GM18868 (cell line): Measurements from ENCODE around the gene NBAS.
"Not testable (repeated sequence)": the region's sequence is repeated elsewhere in the genome, so short reads cannot be mapped to it uniquely, and the experiment has no call there.

Experiments
- ATAC-seq: cut with Tn5 transposase; IDR thresholded peaks from one replicate; pipeline ENCODE4 v1.9.1; 2021; ENCODE audit warnings: mild to moderate bottlenecking, moderate library complexity; ENCODE audit not compliant: unreplicated experiment

The NBAS gene

DNA sequence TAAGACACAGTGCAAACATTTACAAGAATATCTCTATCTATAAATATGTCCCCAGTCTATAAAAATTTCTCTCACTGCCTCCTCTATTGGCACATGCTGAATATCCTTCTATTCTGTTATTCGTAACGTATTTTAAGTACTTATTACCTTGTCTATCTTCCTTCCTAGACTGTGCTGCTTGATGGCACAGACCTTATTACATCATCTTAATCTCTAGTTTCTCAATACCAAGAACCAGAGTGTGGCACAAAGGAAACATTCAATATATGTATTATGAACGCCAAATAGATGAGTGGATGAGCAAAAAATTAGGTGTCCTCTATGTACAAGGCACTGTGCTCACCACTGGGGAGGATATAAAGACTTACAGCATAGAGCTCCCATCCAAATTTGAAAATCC is 282.8 kb downstream of the NBAS start:
- no peak for ATAC-seq

DNA sequence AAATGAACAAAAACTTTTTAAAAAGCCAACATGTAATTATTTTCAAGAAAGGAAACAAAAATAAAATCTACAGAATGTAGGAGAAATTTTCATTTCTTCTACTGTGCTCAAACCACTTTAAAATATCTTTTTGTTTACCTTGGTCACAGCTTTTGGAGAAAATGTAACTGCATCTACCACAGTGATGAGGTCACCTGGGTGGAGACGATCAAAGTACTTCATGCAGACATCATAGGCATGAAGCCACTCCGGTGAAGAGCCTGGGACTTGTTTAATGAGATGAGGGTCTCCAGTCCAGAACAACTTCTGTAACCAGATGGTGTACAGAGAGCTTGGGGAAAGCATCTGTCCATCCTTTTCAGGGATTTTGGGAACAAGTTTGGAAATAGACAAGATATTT is 285.8 kb downstream of the NBAS start:
- ATAC-seq: no peak

DNA sequence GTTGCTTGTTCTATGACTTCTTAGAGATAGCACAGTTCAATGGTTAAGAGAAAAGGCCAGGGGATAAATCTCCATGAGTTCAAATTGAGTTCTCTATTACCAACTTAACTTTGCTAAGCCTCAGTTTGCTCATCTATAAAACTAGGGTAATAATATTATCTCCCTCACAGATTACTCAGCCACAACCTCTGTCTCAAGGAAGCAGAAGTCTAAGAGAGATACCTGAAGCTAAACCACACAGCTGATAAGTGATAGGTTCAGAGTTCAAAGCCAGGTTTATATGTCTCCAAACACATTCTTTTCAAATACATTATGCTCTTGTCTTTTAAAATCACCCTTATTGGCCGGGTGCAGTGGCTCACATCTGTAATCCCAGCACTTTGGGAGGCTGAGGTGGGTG is 287.7 kb downstream of the NBAS start:
- no peak for ATAC-seq

DNA sequence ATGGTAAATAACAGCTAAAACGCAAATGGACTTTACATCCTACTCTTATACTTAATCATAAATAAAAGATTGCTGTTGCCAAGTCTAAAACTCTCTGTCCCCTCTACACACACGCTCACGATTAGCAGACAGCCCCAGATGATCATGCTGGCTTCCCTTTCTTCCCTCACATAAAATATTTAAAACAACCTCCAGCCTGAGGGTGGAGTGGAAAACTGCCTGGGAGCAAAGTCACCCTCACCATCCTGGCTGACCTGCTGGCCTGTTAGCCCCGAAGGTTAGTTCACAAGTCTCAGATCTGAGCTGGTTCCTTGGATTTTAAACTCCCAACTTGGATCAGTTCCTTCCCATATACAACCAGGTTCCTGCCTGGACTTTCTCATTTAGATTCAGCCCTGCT is 288.2 kb downstream of the NBAS start:
- ATAC-seq: no peak

DNA sequence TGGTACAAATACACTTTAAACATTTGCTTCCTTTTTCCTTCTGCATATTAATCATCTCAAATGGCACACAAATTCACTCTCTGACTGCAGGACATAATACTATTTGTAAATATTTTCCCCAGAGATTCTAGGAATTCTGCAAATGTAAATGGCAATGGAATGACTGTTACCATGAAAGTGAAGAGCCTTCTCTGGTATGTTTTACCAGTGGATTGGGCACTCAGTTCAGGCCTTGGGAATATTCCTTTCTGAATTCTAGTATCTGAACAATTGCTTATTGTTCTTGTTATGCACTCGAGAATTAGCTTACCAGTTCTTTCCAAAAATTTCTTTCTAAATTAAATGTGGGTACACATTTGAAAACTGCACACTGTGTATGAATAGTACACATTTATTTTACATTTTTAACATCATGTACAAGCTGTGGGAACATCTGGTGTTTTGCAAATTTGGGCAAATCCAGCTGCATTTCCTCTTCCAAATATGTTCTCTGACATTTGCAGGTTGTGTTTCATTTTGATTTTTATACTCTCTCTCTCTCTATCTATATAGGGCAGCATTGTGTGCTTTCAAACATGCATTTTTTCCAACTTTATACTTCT is 289.1 kb downstream of the NBAS start:
- ATAC-seq: no peak

DNA sequence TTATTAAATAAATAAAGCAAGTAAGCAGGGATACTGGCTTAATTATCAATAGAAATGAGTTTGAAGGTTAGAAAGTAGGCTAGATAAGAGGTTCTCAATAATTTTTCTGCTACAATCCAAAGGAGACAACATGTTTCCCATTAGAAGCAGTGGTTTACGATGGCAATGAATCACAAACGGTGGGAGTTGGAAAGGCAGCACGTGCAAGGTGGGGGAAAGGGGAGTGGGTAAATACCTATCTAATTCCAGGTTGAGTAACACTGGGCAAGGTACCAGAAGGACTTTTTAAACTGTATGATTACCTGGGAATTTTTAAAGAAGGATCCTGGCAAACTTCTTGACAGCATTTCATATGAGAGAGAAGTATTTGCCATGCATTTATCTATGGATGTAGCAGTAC is 289.9 kb downstream of the NBAS start:
- no peak for ATAC-seq

DNA sequence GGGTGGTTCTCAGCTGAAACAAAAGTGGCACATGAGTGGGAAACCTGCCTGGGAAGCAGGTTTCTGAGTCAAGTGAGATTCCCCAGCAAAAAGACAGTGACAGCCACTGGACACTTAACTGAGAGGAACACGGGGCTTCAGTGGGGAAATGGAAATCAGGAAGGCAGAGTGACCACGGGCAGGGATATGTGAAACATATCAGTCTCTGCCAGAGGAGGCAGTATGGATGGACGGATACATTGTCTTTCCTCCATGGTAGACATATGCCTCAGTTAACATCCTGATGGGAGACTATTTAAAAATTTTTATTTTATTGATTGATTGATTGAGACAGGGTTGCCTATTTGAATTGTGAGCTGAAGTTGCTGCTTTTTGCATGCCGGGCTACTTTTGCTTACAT is 292.1 kb downstream of the NBAS start:
- no peak for ATAC-seq

DNA sequence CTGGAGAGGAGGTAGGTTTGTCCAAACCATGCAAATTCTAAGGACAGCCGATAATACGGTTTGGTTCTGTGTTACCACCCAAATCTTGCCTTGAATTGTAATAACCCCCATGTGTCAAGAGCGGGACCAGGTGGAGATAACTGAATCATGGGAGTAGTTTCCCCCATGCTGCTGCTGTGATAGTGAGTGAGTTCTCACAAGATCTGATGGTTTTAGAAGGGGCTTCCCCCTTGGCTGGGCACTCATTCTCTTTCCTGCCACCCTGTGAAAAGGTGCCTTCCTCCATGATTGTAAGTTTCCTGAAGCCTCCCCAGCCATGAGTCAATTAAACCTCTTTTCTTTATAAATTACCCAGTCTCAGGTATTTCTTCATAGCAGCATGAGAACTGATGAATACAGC is 295.2 kb downstream of the NBAS start:
- ATAC-seq: no peak

DNA sequence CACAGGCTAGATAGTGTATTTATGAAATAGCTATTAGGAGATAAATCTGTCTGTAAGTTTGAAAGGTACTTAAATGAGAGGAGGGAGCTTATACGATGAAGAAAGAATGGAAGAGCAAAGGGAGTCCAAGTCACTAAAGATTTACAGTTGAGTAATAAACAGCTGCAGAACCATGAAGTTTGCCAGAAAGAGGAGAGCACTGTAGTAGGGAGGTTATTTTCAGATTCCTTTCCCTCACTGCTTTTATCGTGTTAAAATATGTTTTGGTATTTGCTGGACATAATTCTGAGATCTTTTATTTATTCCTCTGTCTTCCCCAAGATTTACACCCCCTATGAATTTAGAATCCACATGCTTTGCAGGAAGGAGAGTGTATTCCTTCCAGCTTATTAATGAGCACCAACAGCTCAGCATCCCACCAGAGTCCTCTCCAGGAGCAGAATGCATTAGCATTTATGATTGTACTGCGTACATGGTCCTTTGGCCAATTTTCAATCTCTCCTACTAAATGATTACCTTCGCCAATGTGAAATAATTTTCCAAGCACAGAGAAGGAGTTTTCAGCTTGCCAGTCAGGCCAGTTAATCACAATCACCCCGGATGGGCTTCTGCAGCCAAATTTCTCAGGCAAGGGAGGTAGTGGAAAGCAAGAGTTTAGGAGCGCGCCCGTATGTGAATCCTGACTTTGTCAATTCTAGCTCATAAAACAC is 297.0 kb downstream of the NBAS start:
- ATAC-seq: no peak

DNA sequence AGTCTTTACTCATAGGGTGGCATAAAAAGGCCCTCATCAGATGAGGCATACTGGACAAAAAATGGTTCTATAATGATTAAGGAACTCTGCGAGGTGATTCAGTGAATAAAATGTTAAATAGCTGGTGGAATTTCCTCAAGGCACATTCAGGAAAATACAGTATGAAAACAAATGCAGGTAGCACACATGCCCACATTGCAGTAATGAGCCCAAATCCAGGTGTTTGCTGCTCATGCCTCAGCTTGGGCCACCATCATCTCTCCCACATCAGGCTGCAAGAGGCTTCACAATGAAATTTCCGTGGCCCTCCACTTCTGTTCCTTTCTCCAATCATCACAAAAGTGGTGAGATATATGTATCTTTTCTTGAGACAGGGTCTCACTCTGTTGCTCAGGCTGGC is 298.3 kb downstream of the NBAS start:
- no peak for ATAC-seq

DNA sequence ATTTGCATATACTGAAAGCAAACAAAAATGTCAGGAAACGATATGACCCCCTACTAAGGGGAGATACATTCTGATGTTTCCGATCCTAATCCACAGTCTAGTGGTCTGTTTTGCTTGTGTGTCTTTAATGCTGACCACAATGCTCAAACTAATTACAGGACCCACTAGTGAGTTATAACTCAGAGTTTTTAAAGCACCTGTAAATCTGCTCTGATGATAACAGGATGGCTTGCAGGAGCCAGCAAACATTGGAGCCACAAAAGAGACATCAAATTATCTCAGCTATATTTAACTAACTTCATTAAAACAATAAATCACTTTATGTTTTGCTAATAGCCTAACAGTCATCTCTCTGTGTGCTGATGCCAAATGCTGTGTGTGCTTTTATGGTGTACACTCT is 300.3 kb downstream of the NBAS start:
- no peak for ATAC-seq

DNA sequence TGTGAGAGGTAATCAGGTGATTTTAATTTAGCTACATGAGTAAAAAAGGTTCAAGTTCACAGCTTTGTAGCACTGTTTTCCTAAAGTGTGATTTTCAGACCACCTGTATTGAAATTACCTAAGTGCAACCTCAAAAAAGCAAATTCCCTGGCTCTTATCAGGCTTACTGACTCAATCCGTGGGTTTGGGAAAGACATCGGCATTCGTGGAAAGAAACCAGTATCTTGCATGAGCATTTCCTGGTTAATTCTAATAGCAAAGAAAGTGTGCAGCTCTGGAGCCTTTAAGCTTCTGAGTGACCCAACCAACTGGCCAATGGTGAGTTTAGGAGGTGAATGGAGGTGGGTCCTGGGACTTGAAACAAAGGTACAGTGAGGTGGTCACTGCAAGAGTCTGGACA is 300.9 kb downstream of the NBAS start:
- ATAC-seq: no peak

DNA sequence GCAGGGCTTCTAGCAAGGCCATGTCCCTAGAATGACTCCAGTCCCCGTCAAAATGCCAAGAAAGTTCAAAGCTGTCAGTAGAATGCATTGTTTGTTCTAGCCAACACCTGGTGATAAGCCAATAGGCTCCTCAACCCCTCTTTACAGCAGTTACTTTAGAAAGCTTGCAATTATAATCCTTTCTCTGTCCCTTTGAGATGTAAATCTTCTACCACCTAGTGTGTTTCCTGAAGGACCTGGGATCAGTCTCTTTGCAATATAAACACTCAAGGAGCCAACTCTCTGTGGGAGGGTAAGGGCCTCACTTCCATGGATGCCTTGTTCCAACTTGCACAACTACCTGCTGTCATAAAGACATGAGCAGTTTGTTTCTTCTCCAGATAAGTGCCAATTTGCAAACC is 301.8 kb downstream of the NBAS start:
- ATAC-seq: no peak

DNA sequence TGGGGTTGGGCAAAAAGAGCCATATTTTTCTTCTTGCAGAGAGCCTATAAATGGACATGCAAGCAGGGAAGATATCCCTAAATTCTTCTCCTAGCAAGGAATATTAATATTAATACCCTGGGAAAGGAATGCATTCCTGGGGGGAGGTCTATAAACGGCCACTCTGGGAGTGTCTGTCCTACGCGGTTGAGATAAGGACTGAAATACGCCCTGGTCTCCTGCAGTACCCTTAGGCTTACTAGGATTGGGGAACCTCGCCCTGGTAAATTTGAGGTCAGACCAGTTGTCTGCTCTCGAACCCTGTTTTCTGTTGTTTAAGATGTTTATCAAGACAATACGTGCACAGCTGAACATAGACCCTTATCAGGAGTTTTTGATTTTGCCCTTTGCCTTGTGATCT is 302.7 kb downstream of the NBAS start:
- not testable (repeated sequence) for ATAC-seq

DNA sequence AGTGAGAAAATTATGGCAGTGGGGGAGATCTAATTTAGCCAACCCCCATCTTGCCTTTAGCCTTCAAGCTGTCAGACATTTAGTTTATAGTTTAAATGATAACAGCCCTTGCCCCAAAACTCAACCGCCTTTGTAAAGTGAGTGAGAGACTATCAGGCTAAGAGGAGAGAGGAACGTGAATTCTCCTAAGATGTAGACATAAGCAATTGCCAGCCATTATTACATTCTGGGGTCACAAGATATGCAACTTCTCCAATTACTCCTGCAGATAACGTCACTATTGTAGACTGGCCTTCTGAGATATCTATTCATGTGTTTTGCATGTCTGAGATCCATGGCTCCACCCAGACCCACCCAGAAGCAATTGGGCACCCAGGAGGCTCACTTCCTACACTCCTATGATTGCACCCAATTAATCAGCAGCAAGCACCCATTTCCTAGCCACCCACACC is 307.3 kb downstream of the NBAS start:
- no peak for ATAC-seq

DNA sequence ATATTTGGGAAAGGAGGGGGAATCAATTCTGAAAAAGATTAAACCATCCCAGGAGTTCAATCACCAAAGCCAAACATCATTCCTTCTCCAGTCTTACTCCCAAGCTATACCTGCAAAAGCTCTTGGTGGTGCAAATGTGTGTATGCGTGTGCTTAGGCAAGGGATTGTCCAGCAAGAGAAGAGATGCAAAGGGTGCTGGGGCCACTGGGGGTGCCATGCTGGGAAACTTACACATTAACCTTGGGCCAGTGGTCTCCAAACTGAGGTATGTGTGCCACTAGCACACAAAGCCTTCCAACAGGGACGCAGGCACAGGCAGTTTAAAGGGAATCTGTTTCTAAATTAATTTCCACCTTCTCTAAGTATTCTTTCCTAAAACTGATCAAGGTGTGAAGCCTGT is 307.9 kb downstream of the NBAS start:
- ATAC-seq: no peak

DNA sequence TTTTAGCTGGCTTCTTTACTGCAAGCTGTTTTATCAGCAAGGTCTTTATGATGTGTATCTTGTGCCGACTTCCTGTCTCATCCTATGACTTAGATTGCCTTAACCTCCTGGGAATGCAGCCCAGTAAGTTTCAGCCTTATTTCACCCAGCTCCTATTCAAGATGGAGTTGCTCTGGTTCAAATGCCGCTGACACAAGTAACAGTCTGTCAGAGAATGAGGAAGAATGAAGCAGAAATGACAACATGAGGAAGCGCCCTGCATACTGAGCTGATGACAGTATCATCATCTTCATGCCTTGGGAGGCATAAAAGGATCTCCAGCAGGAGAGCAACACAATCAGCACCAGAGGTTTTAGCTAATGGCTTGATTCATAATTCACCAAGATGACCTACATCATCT is 309.4 kb downstream of the NBAS start:
- ATAC-seq: no peak

DNA sequence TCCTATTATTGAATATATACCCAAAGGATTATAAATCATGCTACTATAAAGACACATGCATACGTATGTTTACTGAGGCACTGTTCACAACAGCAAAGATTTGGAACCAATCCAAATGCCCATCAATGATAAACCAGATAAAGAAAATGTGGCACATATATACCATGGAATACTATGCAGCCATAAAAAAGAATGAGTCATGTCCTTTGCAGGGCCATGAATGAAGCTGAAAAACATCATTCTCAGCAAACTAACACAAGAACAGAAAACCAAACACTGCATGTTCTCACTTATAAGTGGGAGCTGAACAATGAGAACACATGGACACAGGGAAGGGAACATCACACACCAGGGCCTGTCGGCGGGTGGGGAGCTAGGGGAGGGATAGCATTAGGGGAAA is 310.2 kb downstream of the NBAS start:
- ATAC-seq: not testable (repeated sequence)

DNA sequence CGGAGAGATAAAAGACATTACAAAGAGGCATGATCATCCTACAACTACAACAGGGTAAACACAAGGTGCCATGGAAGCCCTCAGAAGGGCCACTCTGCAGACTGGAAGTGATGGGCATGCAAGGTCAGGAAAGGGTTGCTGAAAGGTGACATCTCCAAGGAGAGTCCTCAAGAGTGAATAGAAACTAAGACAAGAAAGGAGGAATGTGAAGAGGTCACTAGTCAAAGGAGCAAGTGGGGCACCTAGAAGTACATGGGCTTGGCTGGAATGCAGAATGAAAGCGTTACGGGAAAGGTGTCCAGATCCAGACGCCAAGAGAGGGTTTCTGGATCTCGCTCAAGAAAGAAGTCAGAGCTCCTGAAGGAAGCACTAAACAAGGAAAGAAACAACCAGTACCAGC is 314.3 kb downstream of the NBAS start:
- no peak for ATAC-seq

DNA sequence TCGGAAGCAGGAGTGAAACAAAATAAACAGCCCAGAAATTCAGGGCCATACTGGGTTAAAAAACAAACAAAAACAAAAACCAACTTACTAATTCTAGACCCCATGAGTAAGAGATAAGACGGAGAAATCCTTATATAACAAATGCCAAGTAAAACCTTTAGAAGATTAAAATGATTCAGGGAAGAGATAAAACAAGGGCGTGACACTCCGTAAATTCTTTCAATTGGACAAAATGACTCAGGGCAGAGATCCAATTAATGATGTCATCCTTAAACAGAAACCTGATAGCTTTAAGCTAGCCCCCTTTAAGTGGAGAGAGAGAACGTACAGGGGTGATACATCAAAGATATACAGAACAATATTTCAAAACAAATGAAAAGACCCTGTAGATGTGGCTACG is 317.4 kb downstream of the NBAS start:
- no peak for ATAC-seq

DNA sequence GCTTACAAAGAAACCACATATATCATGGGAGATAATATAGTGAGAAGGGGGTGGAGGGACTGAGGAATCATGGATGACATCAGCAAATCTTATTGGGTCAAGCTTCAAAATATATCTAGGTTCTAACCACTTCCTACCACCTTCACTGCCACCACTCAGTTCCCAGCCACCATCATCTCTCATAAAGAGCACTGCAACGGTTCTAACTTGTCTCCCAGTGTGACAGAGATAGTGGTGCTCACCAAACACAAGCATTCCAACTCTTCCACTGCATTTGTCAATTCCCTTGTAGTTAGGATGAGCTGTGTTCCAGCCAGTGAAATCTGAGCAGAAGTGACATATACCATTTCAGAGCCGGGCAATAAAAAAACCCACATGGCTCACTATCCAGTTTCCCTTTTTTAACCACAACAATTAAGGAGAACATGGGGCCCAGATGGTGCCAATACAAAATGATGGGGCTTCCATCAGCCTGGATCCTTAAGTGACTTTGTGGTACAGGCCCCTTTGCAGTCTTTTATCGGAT is 318.1 kb downstream of the NBAS start:
- ATAC-seq: no peak

DNA sequence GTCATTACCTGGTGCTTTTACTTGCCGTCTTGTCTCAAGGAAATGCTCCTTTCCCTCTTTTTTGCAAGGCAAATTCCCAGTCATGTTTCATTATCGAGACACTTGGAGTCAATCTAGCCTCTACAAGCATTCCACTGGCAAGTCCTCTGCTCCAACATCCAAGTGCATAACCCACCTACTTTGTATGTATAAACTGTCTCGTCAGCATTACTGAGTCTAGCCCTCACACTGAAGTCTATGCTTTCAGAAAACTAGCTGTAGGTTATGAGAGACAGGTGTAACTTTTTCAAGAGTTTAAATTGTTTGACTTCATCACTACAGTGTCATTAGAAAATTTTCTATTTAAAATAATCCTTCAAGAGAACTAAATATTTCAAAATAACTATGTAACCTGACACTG is 319.2 kb downstream of the NBAS start:
- ATAC-seq: no peak

DNA sequence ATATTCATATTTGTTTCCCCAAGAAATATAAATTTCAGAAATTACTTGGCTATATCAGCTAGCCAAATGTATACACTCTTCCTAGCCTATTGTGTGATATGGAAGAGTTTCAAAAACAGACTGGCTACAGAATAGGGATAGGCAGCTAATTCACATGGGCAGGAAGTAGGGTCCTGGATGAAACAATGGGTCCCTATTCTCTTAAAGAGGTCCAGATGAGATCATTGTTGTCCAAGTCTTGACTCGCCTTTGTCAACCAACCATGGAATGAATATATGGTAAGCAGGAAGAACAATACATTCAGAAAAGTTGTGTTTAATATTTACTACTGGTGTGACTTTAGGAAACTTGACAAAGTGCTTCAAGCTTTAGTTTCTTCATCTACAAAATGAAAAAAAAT is 319.9 kb downstream of the NBAS start:
- ATAC-seq: no peak
